Measurements from ENCODE around the gene MYOZ1.

Gene MYOZ1

DNA sequence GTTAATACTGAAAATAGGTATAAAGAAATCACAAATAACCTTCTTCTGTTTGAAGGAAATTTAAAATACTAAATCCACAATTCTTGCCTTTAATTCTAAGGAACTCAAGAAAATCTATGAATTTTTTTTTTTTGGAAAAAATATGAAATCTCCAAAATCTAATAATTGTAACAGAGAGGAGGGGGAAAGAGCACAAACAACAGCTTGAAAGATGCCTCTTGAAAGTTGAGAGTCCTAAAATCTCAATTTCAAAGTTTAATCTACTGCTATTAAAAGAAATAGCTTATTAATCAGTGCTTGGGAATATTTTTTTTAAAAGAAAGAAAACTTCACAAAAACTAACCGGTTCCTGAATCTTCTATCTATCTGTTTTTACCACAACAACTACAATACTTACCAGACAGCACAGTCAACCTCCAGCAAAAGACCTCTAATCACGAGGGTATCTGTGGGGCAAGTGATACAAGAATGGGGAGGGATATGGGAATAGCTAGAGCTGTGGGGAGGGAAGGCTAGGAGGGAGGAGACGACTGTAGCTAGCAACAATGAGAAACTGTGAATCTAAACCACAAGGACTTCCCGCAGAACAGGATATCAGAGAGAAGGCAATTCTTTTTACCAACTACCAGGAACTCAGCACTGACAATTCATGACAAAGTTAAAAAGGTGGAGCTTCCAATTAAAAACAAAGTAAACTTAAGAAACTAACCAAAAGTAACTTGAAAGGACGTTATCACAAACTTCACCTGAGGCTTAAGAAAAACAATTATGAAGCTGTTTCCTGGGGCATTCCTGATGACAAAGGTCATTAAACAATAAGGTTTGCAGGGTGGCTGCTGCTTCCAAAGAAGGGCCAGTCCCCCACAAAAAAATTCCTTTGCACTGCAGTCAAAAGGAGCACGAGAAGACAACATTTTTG is 50.1 kb downstream of the MYOZ1 start, which contains the start of gene USP54:
TSS of gene USP54 (minus strand) at position 462 of the 919 bp plus-strand sequence. CDS start 15,684 bp downstream, outside the sequence.
- H3K9me3 Mint-ChIP-seq = no peaks in the 10 kb centered on the region
- peak within 1 kb of the TSS; percentile 41 for H3K27ac Mint-ChIP-seq
- peaks cover 28% of the 10 kb centered on the region for H3K4me1 Mint-ChIP-seq
- H3K36me3 Mint-ChIP-seq = no peaks in the 10 kb centered on the region
- H3K4me3 Mint-ChIP-seq = peak within 1 kb of the TSS; percentile 63
- H3K27me3 Mint-ChIP-seq = no peaks in the 10 kb centered on the region

DNA sequence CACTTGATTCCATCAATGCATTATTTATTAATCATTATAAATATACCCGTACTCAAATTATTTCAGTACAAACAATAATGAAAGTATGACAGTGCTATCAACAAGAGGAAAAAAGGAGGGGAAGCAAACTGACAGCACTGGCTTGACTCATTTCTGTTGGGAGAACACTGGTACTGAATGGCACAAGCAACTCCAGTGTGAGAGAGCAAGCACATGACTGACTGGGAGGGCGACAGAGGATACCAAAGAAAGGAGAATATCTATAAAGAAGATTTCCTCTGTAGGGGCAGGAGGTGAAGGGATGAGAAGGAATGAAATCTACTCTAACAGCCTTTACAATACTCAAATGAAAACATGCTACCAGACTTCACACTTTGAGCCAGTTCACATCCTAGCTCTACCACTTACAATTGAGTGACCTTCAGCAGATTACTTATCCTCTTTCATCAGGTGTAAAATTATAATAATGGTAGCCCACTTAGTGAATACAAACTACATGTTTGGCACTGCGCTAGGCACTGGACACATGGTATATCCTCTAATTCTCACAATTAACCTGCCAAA is 51.6 kb downstream of the MYOZ1 start:
- H3K4me3 Mint-ChIP-seq = no peak overlapping the region
- H3K36me3 Mint-ChIP-seq = peaks cover 3% of the 10 kb centered on the region
- peak overlapping the region; percentile 76 for H3K27ac Mint-ChIP-seq
- H3K27me3 Mint-ChIP-seq = no peaks in the 10 kb centered on the region
- H3K4me1 Mint-ChIP-seq = peaks cover 28% of the 10 kb centered on the region
- H3K9me3 Mint-ChIP-seq = no peaks in the 10 kb centered on the region

DNA sequence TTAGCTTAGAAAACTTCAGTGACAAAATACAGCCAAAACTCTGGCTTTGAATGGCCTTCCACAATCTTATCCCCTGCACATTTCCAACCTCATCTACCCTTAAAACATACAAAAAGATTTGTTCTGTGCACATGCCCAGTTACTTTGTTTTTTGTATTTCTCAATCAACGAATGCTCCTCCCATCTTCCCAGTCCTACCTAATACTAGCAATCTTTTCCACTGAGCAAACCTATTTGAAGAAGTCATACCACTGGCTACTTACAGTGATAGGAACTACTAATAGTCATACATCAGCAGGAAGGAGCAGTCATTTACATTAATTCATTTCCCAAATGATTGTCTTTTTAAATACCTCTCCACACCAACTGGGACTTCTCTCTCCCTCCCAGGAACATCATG is 52.6 kb downstream of the MYOZ1 start:
- no peaks in the 10 kb centered on the region for H3K9me3 Mint-ChIP-seq
- no peak overlapping the region for H3K27ac Mint-ChIP-seq
- peaks cover 28% of the 10 kb centered on the region for H3K4me1 Mint-ChIP-seq
- H3K36me3 Mint-ChIP-seq = peaks cover 3% of the 10 kb centered on the region
- no peak overlapping the region for H3K4me3 Mint-ChIP-seq
- H3K27me3 Mint-ChIP-seq = no peaks in the 10 kb centered on the region

DNA sequence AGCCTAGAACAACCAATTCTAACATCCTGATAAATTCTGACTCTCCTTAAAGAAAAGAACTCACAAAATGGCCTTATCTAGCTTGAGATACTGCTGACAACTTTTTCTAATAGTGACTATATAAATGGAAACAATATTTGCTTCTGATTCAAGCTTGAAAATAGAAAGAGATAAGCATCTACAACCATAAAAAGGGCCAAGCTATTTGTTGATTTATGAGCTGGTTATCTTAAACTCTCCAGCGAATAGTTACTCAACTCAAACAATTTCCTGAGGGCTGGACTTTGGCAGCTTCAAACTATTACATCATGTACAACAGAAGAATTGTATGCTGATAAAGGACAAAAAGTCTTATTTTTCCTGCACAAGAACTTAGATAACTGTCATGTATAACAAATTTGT is 54.7 kb downstream of the MYOZ1 start:
- no peaks in the 10 kb centered on the region for H3K27me3 Mint-ChIP-seq
- H3K9me3 Mint-ChIP-seq = no peaks in the 10 kb centered on the region
- H3K4me1 Mint-ChIP-seq = peaks cover 14% of the 10 kb centered on the region
- H3K4me3 Mint-ChIP-seq = no peak overlapping the region
- H3K36me3 Mint-ChIP-seq = peaks cover 4% of the 10 kb centered on the region
- H3K27ac Mint-ChIP-seq = no peak overlapping the region

DNA sequence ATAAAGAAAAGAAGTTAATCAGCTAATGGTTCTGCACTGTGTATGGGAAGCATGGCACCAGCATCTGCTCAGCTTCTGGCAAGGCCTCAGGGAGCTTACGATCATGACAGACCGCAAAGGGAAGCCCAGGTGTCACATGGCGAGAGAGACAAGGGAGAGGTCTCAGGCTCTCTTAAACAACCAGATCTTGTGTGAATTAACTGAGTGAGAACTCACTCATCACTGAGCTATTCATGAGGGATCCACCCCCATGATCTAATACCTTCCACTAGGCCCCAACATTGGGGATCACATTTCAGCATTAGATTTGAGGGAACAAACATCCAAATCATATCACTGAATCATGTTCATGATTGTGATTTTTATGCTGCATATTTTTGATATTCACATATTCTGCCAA is 55.9 kb downstream of the MYOZ1 start:
- H3K4me1 Mint-ChIP-seq = peaks cover 4% of the 10 kb centered on the region
- H3K27me3 Mint-ChIP-seq = no peaks in the 10 kb centered on the region
- no peaks in the 10 kb centered on the region for H3K9me3 Mint-ChIP-seq
- no peak overlapping the region for H3K27ac Mint-ChIP-seq
- peaks cover 4% of the 10 kb centered on the region for H3K36me3 Mint-ChIP-seq
- H3K4me3 Mint-ChIP-seq = no peak overlapping the region

DNA sequence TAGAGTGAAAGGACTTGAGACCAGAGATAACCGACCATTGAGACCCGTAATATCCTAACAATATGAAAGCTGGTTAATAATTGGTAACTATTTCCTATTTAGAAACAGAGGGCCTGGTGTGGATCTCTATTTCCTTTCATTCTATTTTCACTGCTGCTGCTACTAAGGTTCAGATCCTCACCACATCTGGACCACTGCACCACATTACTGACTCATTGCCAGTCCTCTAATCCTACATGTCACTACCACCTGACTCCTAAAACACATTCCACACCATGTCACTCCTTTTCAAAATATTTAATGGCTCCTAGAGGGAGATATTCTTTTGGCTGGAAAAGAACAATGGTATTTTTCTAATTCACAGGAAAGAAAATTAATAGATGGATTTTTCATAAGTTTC is 56.5 kb downstream of the MYOZ1 start:
- Mint-ChIP-seq H3K9me3 (no peaks in the 10 kb centered on the region), H3K27ac (no peak overlapping the region), H3K4me1 (peaks cover 4% of the 10 kb centered on the region), H3K4me3 (no peak overlapping the region), H3K36me3 (peaks cover 4% of the 10 kb centered on the region), H3K27me3 (no peaks in the 10 kb centered on the region)

DNA sequence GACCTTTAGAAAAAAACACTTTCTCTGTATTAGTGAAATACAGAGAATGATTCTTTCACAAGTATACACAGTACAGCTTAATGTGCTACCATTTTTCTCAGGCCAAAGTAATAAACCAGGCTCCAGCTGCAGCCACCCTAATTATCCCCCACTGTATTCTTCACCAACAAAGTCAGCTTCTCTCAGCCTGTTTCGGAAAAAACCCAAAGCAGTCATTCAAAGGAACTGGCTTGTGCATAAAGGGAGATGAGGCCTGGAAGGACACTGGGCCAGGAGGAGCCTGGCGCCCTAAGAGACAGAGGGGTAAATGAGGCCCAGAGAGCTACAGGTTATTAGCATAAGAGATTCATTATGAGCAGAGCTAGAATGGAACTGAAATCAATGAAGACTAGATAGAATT is 59.4 kb downstream of the MYOZ1 start:
- Mint-ChIP-seq H3K4me1 (no peaks in the 10 kb centered on the region), H3K9me3 (no peaks in the 10 kb centered on the region), H3K36me3 (peaks cover 4% of the 10 kb centered on the region), H3K4me3 (no peak overlapping the region), H3K27me3 (no peaks in the 10 kb centered on the region), H3K27ac (no peak overlapping the region)

Data from activated naive CD4-positive, alpha-beta T cell treated with anti-CD3 and anti-CD28 coated beads, Interleukin-2, amount 50 U/mL, for 24 hours (primary cell).